Heart left ventricle (tissue), 13 donors: ENCODE measurements around the gene APEX1.

Experiments
- CTCF ChIP-seq, 12 donors: fragments of 200-600 bp; sonication (generic) in 4 of 12; IDR thresholded peaks; one replicate each; pipeline versions ENCODE4 v1.5.0 to v1.8.0; 2018 to 2022; ENCODE audit warnings: antibody characterized with exemption in 12 of 12, mild to moderate bottlenecking in 5 of 12
- POLR2A ChIP-seq, 2 donors: fragments of 450-650 bp; IDR thresholded peaks; one replicate each; pipeline ENCODE4 v1.6.1; 2017; ENCODE audit warnings: antibody characterized with exemption in 2 of 2, mild to moderate bottlenecking in 2 of 2, moderate library complexity in 2 of 2
- donor health status: ischemic (EF 13 %, LVEDD 7.1; RV severe dilation, severe dysfunction).
- donor health status: DM: no; HTN: yes; CAD: no.
- donor health status: DM: no; HTN: no; CAD: no.
- donor health status: ischemic (EF 25% LVEDD 6.9; RV normal size, moderate dysfunction).
- donor health status: ischemic (EF 25% LVEDD 5.7; RV mildly dilated, moderate dysfunction).
- donor health status: ischemic (EF 35%, LVEDD 5.7; RV mildly dilated, moderate dysfunction).
- donor health status: nonischemic (EF 11% LVEDD 7.7; RV severe dilation, severe dysfunction).
- donor health status: DM: yes; HTN: yes; CAD: no.
- donor health status: PGD.
- donor health status: ischemic (EF 29% LVEDD 5.4; RV normal size, mild dysfunction).
- donor health status: nonischemic (EF 23%, LVEDD 6.1; RV moderate dilation, normal function).

- no peak for TF ChIP-seq CTCF (IDR thresholded peaks at IDR 0.05)
- no peak for TF ChIP-seq POLR2A (IDR thresholded peaks at IDR 0.05)
Measured at GRCh38 chr14:20440882-20441281, 14.1 kb upstream of the APEX1 start.
